ENCODE measurements around the gene POU3F2.

GRCh38 chr6:98828941-98829411 is 5.4 kb upstream of the POU3F2 start:
- TF ChIP-seq, protein P1, sequence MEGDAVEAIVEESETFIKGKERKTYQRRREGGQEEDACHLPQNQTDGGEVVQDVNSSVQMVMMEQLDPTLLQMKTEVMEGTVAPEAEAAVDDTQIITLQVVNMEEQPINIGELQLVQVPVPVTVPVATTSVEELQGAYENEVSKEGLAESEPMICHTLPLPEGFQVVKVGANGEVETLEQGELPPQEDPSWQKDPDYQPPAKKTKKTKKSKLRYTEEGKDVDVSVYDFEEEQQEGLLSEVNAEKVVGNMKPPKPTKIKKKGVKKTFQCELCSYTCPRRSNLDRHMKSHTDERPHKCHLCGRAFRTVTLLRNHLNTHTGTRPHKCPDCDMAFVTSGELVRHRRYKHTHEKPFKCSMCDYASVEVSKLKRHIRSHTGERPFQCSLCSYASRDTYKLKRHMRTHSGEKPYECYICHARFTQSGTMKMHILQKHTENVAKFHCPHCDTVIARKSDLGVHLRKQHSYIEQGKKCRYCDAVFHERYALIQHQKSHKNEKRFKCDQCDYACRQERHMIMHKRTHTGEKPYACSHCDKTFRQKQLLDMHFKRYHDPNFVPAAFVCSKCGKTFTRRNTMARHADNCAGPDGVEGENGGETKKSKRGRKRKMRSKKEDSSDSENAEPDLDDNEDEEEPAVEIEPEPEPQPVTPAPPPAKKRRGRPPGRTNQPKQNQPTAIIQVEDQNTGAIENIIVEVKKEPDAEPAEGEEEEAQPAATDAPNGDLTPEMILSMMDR (IDR thresholded peaks at IDR 0.05) = no peak
- no peak for TF ChIP-seq POLR2A (IDR thresholded peaks at IDR 0.05)
